K562 (cell line): ENCODE measurements around the gene RNF19B. TPM values are rescaled to one million over a fixed set of nuclear protein-coding genes. Genes with fewer than 3 reads are reported as not detected.

Experiments used
- ERF ChIP-seq: fragments of 450-650 bp; formaldehyde crosslinking; IDR thresholded peaks from 2 replicates; pipeline ENCODE4 v1.4.0; 2020; ENCODE audit warnings: mild to moderate bottlenecking, mixed read lengths
- GTF2E2 ChIP-seq: fragments of 200-800 bp; sonication (Bioruptor generic); IDR thresholded peaks from 2 replicates; pipeline ENCODE4 v1.6.1; 2016; ENCODE audit warnings: missing genetic modification characterization, missing compliant biosample characterization
- GTF2F1 ChIP-seq: IDR thresholded peaks from 2 replicates; pipeline ENCODE4 v1.6.1; 2011; ENCODE audit warnings: low read depth, low read length, improper control_type of control experiment
- HINFP ChIP-seq: fragments of 450-650 bp; conservative IDR thresholded peaks from 2 replicates; pipeline ENCODE4 v1.6.1; 2016; ENCODE audit warnings: missing genetic modification characterization, low read depth, mild to moderate bottlenecking, control low read depth, missing compliant biosample characterization
- HMGXB4 ChIP-seq: sonication (generic); formaldehyde crosslinking; IDR thresholded peaks from 2 replicates; pipeline ENCODE4 v1.8.1; 2023; ENCODE audit warnings: mild to moderate bottlenecking, missing genetic modification reagents
- NCOA1 ChIP-seq: fragments of 450-650 bp; IDR thresholded peaks from 2 replicates; pipeline ENCODE4 v1.6.1; 2016; ENCODE audit warnings: low read depth
- NELFE ChIP-seq: IDR thresholded peaks from 2 replicates; pipeline ENCODE4 v1.6.1; 2011; ENCODE audit warnings: mild to moderate bottlenecking; ENCODE audit not compliant: insufficient read depth, insufficient read length
- NEUROD1 ChIP-seq: fragments of 150-350 bp; IDR thresholded peaks from 2 replicates; pipeline ENCODE4 v1.6.1; 2014; ENCODE audit warnings: borderline replicate concordance, low read length, low read depth; ENCODE audit not compliant: partially characterized antibody
- PCBP2 ChIP-seq: fragments of 200-400 bp; formaldehyde crosslinking; IDR thresholded peaks from 2 replicates; pipeline ENCODE4 v1.6.1; 2018; ENCODE audit warnings: low read length, low read depth, mild to moderate bottlenecking, moderate library complexity; ENCODE audit not compliant: poor library complexity, severe bottlenecking
- PHB ChIP-seq: fragments of 250-450 bp; sonication (Bioruptor Pico); IDR thresholded peaks from 2 replicates; pipeline ENCODE4 v1.5.0; 2021
- PML ChIP-seq: IDR thresholded peaks from 2 replicates; pipeline ENCODE4 v1.6.1; 2012; ENCODE audit warnings: low read length, inconsistent platforms
- POLR2A ChIP-seq: fragments of 450-650 bp; conservative IDR thresholded peaks from 2 replicates; pipeline ENCODE4 v1.6.1; 2016
- PYGO2 ChIP-seq: fragments of 450-650 bp; IDR thresholded peaks from 2 replicates; pipeline ENCODE4 v1.6.1; 2016; ENCODE audit warnings: mild to moderate bottlenecking, missing genetic modification characterization, moderate library complexity, missing compliant biosample characterization
- RBM14 ChIP-seq: fragments of 200-400 bp; formaldehyde crosslinking; IDR thresholded peaks from 2 replicates; pipeline ENCODE4 v1.6.1; 2018; ENCODE audit warnings: low read depth, mild to moderate bottlenecking, low read length, moderate library complexity, borderline replicate concordance; ENCODE audit not compliant: insufficient read depth
- RBM22 ChIP-seq: fragments of 200-400 bp; formaldehyde crosslinking; IDR thresholded peaks from 2 replicates; pipeline ENCODE4 v1.6.1; 2018; ENCODE audit warnings: low read length, low read depth; ENCODE audit not compliant: poor library complexity, severe bottlenecking
- RCOR1 ChIP-seq, 2 experiments: IDR thresholded peaks; 2 replicates each; pipeline ENCODE4 v1.6.1; 2012; ENCODE audit warnings: low read depth in 2 of 2, low read length in 2 of 2, borderline replicate concordance in 1 of 2, improper control_type of control experiment in 1 of 2
- SMARCA4 ChIP-seq: fragments of 450-650 bp; IDR thresholded peaks from 2 replicates; pipeline ENCODE4 v1.6.1; 2016
- SMARCB1 ChIP-seq: IDR thresholded peaks from 2 replicates; pipeline ENCODE4 v1.6.1; 2011; ENCODE audit warnings: improper control_type of control experiment, low read depth; ENCODE audit not compliant: insufficient read length
- SPI1 ChIP-seq: IDR thresholded peaks from 2 replicates; pipeline ENCODE4 v1.6.1; 2011; ENCODE audit warnings: low read depth, low read length, control low read depth, borderline replicate concordance
- SRF ChIP-seq, 2 experiments: fragments of 250-450, 450-650 bp in 1 of 2; sonication (Bioruptor Pico) in 1 of 2; sonication (generic) in 1 of 2; formaldehyde crosslinking; IDR thresholded peaks; 2 replicates each; pipeline versions ENCODE4 v1.5.0 to v1.5.1; 2020 to 2022; ENCODE audit warnings: mild to moderate bottlenecking in 1 of 2, missing genetic modification reagents in 1 of 2
- STAG1 ChIP-seq: sonication (generic); formaldehyde crosslinking; IDR thresholded peaks from 2 replicates; pipeline ENCODE4 v1.5.0; 2020; ENCODE audit warnings: missing genetic modification reagents, borderline replicate concordance
- TAL1 ChIP-seq: fragments of 450-650 bp; IDR thresholded peaks from 2 replicates; pipeline ENCODE4 v1.6.1; 2016; ENCODE audit warnings: mild to moderate bottlenecking
- THAP12 ChIP-seq: fragments of 250-450 bp; sonication (Bioruptor Pico); IDR thresholded peaks from 2 replicates; pipeline ENCODE4 v1.9.0; 2021; ENCODE audit warnings: mild to moderate bottlenecking, inconsistent platforms
- ZNF253 ChIP-seq: fragments of 250-450 bp; sonication (Bioruptor Pico); conservative IDR thresholded peaks from 2 replicates; pipeline ENCODE4 v1.6.1; 2021; ENCODE audit warnings: mild to moderate bottlenecking
- polyA plus RNA-seq, 8 experiments: library from polyadenylated mRNA; depleted of rRNA in 4 of 8; stranded (reverse) in 5 of 8; unstranded in 3 of 8; fragments of >200 nt; fragmentation: Nextera tagmentation in 2 of 8; fragmentation: Illumina TruSeq in 1 of 8; extraction: Ambion mirVana in 2 of 8; extraction: Trizol in 1 of 8; gene quantifications; 2 replicates each; pipeline versions ENCODE4 v1.2.1 to v1.2.3, GENCODE V29; 2011 to 2014; ENCODE audit warnings: inconsistent platforms in 1 of 8, missing spikeins in 1 of 8
- total RNA-seq, 7 experiments: library from RNA; depleted of rRNA in 6 of 7; stranded (reverse); fragments of >200 nt in 6 of 7; fragmentation: Illumina TruSeq in 2 of 7; extraction: Trizol in 2 of 7; gene quantifications; 2 replicates each; pipeline versions ENCODE4 v1.2.1 to v1.2.3, GENCODE V29; 2011 to 2021; ENCODE audit warnings: low replicate concordance in 1 of 7

RNF19B gene
- total and polyA plus RNA-seq, 9 of the 15 experiments (the other 6 are each of a cell fraction or from before 2014, with no cell fraction given), result 2.6 to 14.9 (median 10.1) TPM

- peak; percentile 69 for TF ChIP-seq RBM22
- no peak for TF ChIP-seq NEUROD1
- peak; percentile 90 for TF ChIP-seq ERF (CRISPR knock-in tag)
- no peak for TF ChIP-seq ZNF253 (CRISPR knock-in tag)
- peak; percentile 77; the same call in 1 of the 2 replicates for TF ChIP-seq PML
- TF ChIP-seq TAL1, result no peak
- TF ChIP-seq RCOR1 (IDR thresholded peaks at IDR 0.05; ENCODE audit: borderline replicate concordance in 1 of 2, low read depth in 2 of 2, low read length in 2 of 2), result peak in 1 of 2 experiments; percentile 37; a peak in 1 of 4 replicates
- peak in 1 of 2 experiments; percentile 77; a peak in 2 of 4 replicates for TF ChIP-seq SRF (CRISPR knock-in tag; IDR thresholded peaks at IDR 0.05)
- no peak for TF ChIP-seq PYGO2 (tag)
- TF ChIP-seq STAG1 (CRISPR knock-in tag), result no peak
- peak; percentile 97 for TF ChIP-seq GTF2F1
- TF ChIP-seq HINFP (tag), result no peak
- TF ChIP-seq POLR2A, result peak; percentile 89
- peak; percentile 96 for TF ChIP-seq THAP12 (CRISPR knock-in tag)
- TF ChIP-seq NCOA1, result no peak
- no peak for TF ChIP-seq SPI1
- peak; percentile 80; the same call in 1 of the 2 replicates for TF ChIP-seq PHB (CRISPR knock-in tag)
- TF ChIP-seq SMARCB1, result no peak
- no peak for TF ChIP-seq RBM14
- no peak for TF ChIP-seq HMGXB4 (CRISPR knock-in tag)
- TF ChIP-seq NELFE, result peak; percentile 63
- peak; percentile 57; the same call in 1 of the 2 replicates for TF ChIP-seq GTF2E2 (tag)
- no peak for TF ChIP-seq SMARCA4
- TF ChIP-seq PCBP2, result no peak
Observed at GRCh38 chr1:32964461-32965250, at the start of gene RNF19B (continued).
